Activated CD8-positive, alpha-beta memory T cell treated with anti-CD3 and anti-CD28 coated beads, Interleukin-2, amount 10 ng/mL, durations not matched to agents 7 days and 5 days (primary cell): ENCODE measurements around the gene TMEM120B. TPM values are rescaled to one million over a fixed set of nuclear protein-coding genes. Genes with fewer than 3 reads are reported as not detected.

Source experiments
- ATAC-seq: fragments of 150-1000 bp; cut with Tn5 transposase; one replicate; pipeline ENCODE4 v1.10.0; 2021; ENCODE audit warnings: moderate library complexity
- CTCF ChIA-PET: fragments of 350-600 bp; sonication (Branson Sonifier 250); formaldehyde crosslinking; loops from one replicate; lab custom pipeline; 2021; ENCODE audit warnings: antibody characterized with exemption; lab: Charles Lee
- DNase-seq: peaks from one replicate; pipeline ENCODE4 v3.0.0-alpha.2; 2020
- H3K27ac Mint-ChIP-seq: one replicate; pipeline ENCODE4 v1.8.0; 2021; ENCODE audit warnings: mild to moderate bottlenecking, mixed read lengths
- H3K27me3 Mint-ChIP-seq: one replicate; pipeline ENCODE4 v1.8.0; 2021; ENCODE audit warnings: mixed read lengths
- H3K36me3 Mint-ChIP-seq: one replicate; pipeline ENCODE4 v1.8.0; 2021; ENCODE audit warnings: mild to moderate bottlenecking, mixed read lengths
- H3K4me1 Mint-ChIP-seq: one replicate; pipeline ENCODE4 v1.8.0; 2021; ENCODE audit warnings: mixed read lengths
- H3K4me3 Mint-ChIP-seq: one replicate; pipeline ENCODE4 v1.8.0; 2021; ENCODE audit warnings: mild to moderate bottlenecking, moderate library complexity, mixed read lengths
- H3K9me3 Mint-ChIP-seq: one replicate; pipeline ENCODE4 v1.8.0; 2022; ENCODE audit warnings: low read depth, mixed read lengths
- total RNA-seq, 2 experiments: library from RNA; stranded (reverse); gene quantifications; one replicate each; pipeline ENCODE4 v1.2.3, GENCODE V29; 2021

The TMEM120B gene
- total RNA-seq, 2 experiments from 2014 or later: 8.8 to 11.0 TPM

- peaks cover 33% of the 10 kb centered on the region for H3K36me3 Mint-ChIP-seq
- no peaks in the 10 kb centered on the region for H3K4me1 Mint-ChIP-seq
- H3K27me3 Mint-ChIP-seq: no peaks in the 10 kb centered on the region
- CTCF ChIA-PET: no interaction called here
- no peak for ATAC-seq
- H3K4me3 Mint-ChIP-seq: no peak overlapping the region
- H3K9me3 Mint-ChIP-seq: no peaks in the 10 kb centered on the region
- H3K27ac Mint-ChIP-seq: no peak overlapping the region
- no peak for DNase-seq
Observed at GRCh38 chr12:121830134-121830533, 117.6 kb downstream of the TMEM120B start.

- Mint-ChIP-seq H3K4me3 (no peak overlapping the region), H3K4me1 (no peaks in the 10 kb centered on the region), H3K27me3 (no peaks in the 10 kb centered on the region), H3K9me3 (no peaks in the 10 kb centered on the region), H3K27ac (no peak overlapping the region), H3K36me3 (peaks cover 33% of the 10 kb centered on the region)
- CTCF ChIA-PET: no interaction called here
- DNase-seq: no peak
- no peak for ATAC-seq
Observed at GRCh38 chr12:121830588-121831265, 118.2 kb downstream of the TMEM120B start.

Other genes starting within 250 kb of the TMEM120B start
- gene KDM2B, start 131.7 kb upstream of the TMEM120B start, total RNA-seq: 10 to 100 TPM; 63.8 to 64.8 TPM
- gene ORAI1, start 86.2 kb upstream of the TMEM120B start, total RNA-seq: 10 to 100 TPM; 53.7 to 61.1 TPM
- 1 to 10 TPM in 1 of 2 experiments, under 1 TPM in 1; 0.54 to 1.2 TPM for gene MORN3, start 43.1 kb upstream of the TMEM120B start, total RNA-seq
- gene RHOF, start 80.9 kb downstream of the TMEM120B start, total RNA-seq: 100 to 1,000 TPM; 114 to 137 TPM
- gene SETD1B, start 91.3 kb downstream of the TMEM120B start, total RNA-seq: 10 to 100 TPM; 33.7 to 35.9 TPM
- gene HPD, start 146.1 kb downstream of the TMEM120B start, total RNA-seq: not detected
- gene PSMD9, start 176.0 kb downstream of the TMEM120B start, total RNA-seq: 10 to 100 TPM; 61.9 to 63.5 TPM
- gene CFAP251, start 205.8 kb downstream of the TMEM120B start, total RNA-seq: under 1 TPM; 0.21 to 0.35 TPM